ENCODE measurements around the gene NEDD8.

DNA sequence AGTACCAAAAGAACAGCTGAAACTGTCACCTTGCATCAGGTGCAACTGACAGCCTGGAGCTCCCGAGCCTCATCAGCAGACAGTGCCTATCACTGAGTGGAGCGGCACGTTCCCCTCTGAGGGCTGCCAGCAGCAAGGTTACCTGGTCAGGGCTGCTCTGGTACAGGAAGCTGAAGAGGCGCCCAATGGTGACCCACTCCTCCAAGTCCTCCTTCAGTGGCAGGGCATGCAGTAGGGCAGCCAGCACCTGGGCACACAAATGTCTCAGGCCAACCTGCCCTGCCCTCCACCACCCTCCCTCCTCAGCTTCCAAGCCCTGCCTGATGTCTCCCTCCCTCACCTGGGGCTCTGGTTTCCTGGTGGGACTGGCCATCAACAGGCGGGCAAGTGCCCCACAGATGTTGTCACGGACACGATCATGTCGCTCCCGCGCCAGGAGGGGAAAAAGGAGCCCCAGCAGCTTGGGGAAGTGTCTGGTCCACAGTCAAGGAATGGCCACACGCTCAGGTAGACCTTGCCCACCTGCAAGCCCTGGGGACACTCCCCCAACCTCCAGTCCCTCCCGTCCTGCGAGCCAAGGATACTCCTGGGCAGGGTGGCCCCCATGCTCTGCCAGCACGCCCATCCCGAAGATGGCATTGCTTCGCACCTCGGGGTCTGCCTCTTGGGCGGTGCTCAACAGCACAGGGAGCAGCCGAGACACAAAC, 50.6 kb downstream of the NEDD8 start:
- TF ChIP-seq, protein P1, sequence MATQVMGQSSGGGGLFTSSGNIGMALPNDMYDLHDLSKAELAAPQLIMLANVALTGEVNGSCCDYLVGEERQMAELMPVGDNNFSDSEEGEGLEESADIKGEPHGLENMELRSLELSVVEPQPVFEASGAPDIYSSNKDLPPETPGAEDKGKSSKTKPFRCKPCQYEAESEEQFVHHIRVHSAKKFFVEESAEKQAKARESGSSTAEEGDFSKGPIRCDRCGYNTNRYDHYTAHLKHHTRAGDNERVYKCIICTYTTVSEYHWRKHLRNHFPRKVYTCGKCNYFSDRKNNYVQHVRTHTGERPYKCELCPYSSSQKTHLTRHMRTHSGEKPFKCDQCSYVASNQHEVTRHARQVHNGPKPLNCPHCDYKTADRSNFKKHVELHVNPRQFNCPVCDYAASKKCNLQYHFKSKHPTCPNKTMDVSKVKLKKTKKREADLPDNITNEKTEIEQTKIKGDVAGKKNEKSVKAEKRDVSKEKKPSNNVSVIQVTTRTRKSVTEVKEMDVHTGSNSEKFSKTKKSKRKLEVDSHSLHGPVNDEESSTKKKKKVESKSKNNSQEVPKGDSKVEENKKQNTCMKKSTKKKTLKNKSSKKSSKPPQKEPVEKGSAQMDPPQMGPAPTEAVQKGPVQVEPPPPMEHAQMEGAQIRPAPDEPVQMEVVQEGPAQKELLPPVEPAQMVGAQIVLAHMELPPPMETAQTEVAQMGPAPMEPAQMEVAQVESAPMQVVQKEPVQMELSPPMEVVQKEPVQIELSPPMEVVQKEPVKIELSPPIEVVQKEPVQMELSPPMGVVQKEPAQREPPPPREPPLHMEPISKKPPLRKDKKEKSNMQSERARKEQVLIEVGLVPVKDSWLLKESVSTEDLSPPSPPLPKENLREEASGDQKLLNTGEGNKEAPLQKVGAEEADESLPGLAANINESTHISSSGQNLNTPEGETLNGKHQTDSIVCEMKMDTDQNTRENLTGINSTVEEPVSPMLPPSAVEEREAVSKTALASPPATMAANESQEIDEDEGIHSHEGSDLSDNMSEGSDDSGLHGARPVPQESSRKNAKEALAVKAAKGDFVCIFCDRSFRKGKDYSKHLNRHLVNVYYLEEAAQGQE (IDR thresholded peaks at IDR 0.05; ENCODE audit: insufficient read depth in 1 of 2, low read depth in 2 of 2, low read length in 2 of 2) = no peak
- TF ChIP-seq POLR2AphosphoS5 (IDR thresholded peaks at IDR 0.05; ENCODE audit: low read depth, low read length) = 0 out of 2 replicates have a peak, but pooled peaks have one; percentile 5
- TF ChIP-seq TAF1 (IDR thresholded peaks at IDR 0.05; ENCODE audit: borderline replicate concordance, insufficient read depth, low read length) = no peak

All from PFSK-1 (cell line).